HL-60/S4 treated with retinoic acid at 250 ng/mL for 4 days and 3 days (cell line): ENCODE data around the gene RDX.
"Not testable (repeated sequence)": the region's sequence is repeated elsewhere in the genome, so short reads cannot be mapped to it uniquely, and the experiment has no call there.

Experiments used
- in situ Hi-C: fragments of 300-500 bp; cut with MboI; formaldehyde crosslinking; loops from 2 replicates; pipeline ENCODE4 v1.7.0; 2022; ENCODE audit warnings: low sequenced_read_pairs

Gene RDX

DNA sequence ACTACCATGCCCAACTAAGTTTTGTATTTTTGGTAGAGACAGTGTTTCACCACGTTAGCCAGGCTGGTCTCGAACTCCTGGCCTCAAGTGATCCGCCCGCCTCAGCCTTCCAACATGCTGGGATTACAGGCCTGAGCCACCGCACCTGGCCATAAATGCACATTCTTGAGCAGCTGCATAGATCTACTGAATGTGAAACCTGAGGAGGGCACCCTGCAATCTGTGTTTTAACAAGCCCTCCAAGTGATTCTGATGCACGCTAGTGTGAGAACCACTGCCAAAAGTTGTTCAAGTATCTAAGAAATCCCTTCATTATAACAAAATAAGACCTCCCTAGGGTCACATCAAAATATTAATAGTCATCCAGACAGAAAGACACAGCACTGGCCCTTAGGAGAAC lies 89.3 kb downstream of the RDX start:
- in situ Hi-C loops = loop anchor here (10.0 kb wide), 1 partner anchor 168 kb away; no protein-coding TSS in a partner anchor

DNA sequence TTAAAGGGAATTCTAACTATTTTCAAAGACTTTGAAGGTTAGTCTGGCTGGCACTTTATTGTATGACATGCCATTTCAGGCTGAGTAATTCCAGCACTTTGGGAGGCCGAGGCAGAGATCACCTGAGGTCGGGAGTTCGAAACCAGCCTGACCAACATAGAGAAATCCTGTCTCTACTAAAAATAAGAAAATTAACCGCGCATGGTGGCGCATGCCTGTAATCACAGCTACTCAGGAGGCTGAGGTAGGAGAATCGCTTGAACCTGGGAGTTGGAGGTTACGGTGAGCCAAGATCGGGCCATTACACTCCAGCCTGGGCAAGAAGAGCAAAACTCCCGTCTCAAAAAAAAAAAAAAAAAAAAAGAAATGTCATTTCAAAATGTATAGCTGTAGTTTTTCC lies 95.6 kb downstream of the RDX start:
- in situ Hi-C loops = loop anchor here (10.0 kb wide), 1 partner anchor 174 kb away; no protein-coding TSS in a partner anchor

DNA sequence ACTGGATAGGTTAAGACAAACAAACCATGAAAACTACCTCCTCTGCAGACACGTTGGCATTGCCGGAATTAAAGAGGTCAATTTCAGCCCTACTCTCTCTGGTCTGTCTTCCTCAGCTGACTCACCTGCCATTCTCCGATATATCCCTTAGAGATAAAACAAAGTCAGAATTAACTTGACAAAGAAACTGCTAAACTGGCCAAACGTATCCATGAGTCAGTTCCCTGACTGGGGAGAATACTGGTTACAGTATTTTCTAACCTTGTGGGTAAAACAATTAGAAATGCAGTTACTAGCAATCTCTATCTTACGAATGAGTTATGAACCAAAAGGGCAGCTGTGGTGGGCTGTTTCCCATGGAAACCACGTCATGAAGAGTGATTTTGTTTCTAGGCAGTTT lies 96.2 kb downstream of the RDX start:
- in situ Hi-C loops = loop anchor here (10.0 kb wide), 1 partner anchor 175 kb away; no protein-coding TSS in a partner anchor

DNA sequence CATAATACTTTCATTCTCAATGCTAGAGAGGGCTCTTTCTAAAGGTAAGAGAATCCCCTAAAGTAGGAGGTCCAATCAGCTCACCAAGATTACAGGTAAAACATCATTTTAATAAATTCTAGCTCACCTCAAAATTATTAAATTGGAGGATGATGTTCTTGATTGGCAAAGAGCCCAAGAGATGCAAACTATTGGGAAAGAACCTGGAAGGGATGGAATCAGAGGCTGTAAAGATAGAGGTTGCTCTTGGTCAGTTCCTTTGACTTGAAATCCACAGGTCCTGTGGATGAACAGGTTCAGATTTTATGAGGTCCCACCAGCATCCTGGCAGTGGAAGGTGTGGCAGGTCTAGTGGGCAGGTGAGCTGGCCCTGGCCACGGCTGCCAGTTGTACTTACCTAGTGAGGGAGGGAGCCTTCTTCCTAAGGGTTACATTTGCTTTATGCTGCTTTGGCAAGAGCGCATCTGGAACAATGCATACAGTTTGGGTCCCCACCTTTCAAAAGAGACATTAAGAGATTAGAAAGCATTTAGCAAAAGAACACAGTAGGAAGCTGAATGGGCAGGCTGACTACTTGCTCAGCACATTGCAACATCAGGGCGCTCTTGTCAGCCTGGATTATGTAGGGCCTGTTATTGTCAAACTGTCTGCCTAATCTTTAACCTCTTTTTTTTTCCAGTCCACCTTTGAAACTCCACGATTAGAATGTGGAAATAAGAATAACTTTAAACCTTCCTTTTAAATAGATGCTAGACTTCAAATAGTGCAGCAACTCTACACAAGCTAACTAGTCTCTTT lies 97.0 kb downstream of the RDX start:
- in situ Hi-C loops = no loop called here

DNA sequence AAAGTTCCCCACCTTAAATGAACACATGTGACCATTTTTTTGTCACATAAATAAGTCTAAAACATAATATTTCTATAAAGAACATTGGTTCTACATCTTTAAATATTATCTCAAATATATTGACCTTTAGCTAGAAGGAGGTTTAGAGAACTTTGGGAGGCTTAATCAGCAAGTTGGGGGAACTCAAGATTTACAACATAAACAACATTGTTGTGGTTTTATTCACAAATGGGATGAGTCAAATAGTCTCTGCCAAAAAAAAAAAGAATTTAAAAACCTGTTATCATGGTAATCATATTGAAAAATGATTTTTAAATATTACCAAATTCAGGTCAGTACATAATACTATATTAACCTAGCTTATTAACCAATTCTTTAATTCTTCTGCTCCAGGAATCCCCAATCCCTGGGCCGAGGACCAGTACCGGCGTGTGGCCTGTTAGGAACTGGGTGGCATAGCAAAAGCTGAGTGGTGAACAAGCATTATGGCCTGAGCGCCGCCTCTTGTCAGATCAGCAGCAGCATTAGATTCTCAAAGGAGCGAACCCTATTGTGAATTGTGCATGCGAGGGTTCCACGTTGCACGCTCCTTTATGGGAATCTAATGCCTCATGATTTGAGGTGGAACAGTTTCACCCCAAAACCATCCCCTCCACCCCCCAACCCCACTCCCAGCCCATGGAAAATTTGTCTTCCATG lies 98.2 kb downstream of the RDX start:
- in situ Hi-C loops = no loop called here

DNA sequence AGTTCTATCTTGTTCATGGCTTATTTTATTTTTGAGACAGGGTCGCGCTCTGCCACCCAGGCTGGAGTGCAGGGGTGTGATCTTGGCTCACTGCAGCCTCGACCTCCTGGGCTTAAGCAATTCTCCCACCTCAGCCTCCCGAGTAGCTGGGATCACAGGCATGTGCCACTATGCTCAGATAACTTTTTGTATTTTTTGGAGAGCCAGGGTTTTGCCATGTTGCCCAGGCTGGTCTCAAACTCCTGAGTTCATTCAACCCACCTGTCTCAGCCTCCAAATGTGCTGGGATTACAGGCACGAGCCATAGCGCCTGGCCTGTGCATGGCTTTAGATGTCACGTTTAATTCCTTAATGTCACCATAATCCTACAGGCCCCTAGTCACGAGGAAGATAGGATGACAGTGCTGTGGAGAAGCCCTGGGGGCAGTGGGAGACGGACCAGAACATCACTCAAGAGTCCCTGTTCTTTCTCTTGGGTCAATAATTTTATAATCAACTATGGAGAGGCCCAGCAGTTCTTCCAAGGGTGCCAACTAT lies 99.5 kb downstream of the RDX start:
- in situ Hi-C loops = no loop called here

DNA sequence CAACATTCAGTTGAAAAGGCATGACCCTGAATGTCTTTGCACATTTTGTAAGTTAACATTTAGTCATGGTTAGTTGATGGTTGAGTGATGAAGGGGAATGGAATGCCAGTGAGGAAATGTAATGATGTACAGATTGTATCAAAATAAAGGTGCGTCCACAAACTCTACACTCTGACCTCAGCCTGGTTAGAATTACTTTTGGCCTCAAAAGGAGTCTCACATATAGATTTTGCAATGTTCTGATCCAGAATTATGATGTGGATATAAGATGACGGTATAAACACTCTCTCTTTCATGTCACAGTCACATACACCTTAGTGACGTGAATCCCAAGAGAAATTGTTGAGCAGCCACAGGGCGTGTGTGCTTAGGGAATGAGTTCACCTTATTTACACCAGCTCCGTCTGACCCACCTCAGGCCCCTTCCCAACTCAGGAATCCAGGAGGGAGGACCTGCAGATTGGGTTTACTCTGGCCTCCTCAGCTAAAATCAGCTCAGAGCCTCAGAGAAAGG lies 100.1 kb downstream of the RDX start:
- in situ Hi-C loops = no loop called here

DNA sequence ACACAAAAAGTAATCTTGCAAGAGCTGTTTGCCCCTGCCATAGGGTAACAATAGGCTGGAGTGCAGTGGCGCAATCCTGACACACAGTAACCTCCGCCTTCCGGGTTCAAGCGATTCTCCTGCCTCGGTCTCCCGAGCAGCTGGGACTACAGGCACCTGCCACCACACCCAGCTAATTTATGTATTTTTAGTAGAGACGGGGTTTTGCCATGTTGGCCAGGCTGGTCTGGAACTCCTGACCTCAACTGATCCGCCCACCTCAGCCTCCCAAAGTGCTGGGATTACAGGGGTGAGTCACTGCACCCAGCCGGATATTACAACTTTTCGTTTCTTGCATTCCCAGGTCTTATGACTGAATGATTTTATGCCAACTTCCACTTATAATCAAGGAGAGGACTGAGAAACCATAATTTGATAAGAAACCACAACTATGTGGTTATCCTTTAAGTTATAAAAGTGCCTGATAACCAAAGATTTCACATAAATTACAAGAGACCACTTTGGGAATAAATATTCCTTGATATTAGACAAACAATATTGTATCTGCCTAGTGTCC lies 102.1 kb downstream of the RDX start:
- in situ Hi-C loops = not testable (repeated sequence)

DNA sequence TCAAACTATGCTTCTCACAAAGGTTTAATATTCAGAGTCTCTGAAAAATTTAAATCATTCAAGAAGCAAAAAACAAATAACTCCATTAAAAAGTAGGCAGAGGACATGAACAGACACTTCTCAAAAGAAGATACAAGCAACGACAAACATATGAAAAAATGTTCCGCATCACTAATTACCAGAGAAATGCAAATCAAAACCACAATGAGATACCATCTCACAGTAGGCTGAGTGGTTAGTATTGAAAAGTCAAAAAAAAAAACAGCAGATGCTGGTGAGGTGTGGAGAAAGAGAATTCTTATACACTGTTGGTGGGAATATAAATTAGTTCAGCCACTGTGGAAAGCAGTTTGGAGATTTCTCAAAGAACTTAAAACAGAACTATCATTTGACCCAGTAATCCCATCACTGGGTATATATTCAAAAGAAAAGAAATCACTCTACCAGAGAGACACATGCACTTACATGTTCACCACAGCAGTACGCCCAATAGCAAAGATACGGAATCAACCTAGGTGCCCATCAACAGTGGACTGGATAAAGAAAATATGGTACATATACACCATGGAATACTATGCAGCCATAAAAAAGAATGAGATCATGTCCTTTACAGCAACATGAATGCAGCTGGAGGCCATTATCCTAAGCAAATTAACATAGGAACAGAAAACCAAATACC lies 103.7 kb downstream of the RDX start:
- in situ Hi-C loops = not testable (repeated sequence)

DNA sequence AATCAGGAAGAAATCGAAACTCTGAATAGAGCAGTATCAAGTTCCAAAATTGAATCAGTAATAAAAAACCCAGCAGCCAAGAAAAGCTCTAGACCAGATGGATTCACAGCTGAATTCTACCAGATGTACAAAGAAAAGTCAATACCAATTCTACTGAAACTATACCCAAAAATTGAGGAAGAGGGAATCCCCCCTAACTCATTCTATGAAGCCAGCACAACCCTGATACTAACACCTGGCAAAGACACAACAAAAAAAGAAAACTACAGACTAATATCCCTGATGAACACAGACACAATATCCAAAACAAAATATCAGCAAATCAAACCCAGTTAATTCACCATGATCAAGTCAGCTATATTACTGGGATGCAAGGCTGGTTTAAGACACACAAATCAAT lies 105.5 kb downstream of the RDX start:
- in situ Hi-C loops = no loop called here

DNA sequence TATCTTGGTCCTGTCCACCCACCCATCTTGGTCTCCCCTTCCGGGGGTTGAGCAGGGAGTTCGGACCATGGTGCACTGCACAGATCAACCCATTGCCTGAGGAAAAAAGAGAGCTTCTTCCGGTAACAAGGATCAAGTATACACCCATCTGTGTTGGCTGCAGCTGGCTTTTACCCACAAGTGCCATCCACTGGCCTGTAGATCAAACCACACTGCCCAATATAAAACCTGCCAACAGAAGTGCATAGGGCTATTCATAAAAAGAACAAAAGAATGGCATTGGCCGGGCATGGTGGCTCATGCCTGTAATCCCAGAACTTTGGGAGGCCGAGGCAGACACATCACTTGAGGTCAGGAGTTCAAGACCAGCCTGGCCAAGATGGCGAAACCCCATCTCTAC lies 108.7 kb downstream of the RDX start:
- in situ Hi-C loops = no loop called here

DNA sequence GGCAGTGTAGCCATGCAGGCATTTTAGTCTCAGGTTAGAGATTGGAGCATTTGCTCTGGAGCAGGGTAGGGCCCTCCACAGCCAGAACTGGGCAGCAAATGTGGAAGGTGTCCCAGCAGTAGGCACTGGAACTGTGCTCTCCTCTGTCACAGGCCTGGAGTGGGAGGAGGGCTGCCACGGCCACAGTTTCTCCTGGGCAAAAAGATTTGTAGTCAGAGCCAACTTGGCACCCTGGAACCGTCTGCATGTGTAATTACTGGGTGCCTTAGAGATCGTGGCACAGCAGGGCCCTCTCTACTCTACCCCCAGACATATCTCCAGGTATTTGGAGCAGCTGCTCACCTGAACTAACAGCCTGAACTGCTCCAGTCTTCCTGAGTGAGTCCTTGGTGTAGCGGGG lies 109.5 kb downstream of the RDX start:
- in situ Hi-C loops = no loop called here

DNA sequence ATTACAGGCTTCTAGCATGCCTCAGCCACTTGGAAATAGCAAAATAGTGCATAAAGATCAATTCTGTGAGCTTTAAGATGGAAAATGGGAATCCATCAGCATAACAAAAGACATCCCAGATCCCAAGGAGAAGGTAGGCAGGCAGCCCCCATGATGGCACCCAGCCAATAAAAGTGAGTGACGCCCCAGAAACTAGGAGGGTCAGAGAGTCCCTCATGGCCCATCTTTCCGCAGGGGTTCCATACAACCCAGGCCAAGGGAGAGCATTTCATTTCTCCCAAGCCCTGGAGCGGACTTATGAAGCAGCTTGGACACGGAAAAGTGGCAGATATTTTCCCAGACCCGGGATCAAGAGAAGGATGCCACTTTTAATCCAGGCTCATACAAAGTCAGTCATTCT lies 110.0 kb downstream of the RDX start:
- in situ Hi-C loops = no loop called here

DNA sequence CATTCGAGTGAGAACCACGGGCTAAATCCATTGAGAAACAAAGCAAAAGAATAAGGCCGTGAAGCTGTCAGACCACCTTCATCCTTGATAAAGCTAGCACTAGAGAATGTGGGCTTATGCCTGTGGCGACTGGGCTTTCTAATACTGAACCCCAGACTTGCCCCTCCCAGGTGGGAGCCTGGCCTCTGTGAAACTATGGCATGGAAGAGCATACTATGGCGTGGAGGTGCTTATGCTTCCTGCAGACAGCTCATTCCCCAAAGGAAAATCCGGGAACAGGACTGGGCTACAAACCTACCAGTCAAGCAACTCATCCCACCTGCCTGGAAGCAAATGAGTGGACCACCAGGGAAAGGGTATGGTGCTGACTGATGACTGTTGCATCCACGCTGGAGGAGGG lies 110.8 kb downstream of the RDX start:
- in situ Hi-C loops = no loop called here

DNA sequence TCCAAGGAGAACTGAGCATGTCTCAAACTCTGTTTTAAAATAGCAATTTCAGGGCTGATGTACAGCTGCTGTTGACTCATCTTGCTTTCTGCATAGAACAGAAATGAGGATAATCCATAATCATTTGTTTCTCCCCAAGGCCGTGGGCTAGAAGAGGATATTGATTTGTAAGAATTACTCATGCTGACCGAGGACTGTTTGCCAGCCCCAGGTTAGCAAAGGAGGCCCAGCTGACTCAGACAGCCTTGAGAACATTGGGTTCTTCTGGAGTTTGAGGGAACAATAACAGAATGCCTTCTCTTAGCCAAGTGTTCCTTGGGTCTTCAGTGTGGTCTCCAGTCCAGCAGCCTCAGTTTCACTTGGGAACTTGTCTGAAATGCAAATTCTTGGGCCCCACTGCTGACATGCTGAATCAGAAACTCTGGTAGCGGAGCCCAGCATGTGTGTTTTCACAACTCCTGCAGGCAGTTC lies 111.3 kb downstream of the RDX start:
- in situ Hi-C loops = no loop called here

DNA sequence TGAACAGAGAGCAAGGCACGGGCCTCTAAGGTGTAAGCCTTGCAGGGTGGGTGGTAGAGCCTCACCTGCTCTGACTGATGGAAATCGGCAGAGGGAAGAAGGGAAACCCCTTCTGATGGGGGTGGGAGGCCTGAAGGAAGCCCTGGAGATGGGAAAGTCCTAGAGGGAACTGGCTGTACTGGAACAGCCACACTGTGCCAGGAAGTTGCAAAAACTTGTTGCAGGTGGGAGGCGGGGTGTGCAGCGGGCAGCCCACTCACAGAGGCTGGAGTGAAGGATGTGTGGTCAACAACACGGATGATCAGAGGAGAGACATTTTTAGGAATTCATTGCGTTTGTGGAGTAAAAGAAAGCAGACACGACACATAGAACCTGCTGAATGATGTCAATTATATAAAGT lies 112.0 kb downstream of the RDX start:
- in situ Hi-C loops = no loop called here

DNA sequence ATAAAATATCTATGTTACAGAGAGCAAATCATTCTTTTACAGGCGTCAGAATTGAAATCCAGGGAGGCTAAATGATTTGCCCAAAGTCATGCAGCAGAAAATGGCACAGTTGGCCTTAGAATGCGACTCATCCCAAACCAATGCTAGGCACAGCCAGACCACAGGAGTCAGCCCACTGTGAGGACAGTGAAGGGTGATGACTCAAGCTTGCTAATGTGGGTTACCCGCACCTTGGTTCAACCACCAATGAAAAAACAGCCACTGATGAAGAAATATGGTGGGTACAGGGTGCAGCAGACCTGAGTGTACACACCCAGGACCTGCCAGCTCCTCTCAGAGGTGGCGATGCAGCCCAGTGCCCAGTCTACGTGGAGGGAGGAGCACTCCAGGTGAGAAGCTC lies 113.5 kb downstream of the RDX start:
- in situ Hi-C loops = no loop called here

DNA sequence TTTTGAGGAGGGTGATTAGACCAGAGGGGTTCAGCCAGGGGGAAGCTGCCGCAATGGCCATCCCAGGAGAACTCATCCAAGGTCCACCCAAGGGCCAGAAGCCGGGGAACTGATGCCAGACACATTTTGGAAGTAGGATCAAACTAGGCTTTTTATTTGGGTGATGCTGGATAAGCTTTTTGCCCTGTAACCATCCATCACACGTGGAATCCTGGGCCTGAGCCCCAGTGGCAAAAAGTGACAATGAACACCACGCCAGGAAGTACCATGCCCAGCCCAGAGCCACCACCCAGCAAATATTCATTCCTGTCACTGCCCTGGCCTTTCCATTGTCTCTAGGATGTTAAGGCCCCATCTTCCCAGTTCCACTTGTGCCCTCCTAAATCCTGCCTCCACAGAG lies 117.3 kb downstream of the RDX start:
- in situ Hi-C loops = no loop called here

DNA sequence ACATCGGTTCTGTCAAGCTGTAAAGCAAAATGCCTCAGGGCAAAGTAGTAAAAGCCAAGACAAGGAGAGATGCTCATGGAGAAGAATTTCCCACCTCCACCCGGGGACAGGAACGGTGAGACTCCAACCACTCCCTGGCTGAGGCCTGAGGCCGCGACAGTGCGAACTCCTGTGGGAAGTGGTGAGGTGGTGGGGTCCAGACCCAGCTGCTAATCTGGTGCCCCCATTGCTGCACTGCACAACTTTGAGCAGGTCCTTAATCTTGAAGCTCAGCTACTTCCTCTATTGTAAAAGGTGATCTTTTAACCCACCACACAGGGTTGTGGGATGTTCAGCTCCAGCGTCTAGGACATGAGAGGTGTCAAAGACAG lies 119.3 kb downstream of the RDX start:
- in situ Hi-C loops = no loop called here

DNA sequence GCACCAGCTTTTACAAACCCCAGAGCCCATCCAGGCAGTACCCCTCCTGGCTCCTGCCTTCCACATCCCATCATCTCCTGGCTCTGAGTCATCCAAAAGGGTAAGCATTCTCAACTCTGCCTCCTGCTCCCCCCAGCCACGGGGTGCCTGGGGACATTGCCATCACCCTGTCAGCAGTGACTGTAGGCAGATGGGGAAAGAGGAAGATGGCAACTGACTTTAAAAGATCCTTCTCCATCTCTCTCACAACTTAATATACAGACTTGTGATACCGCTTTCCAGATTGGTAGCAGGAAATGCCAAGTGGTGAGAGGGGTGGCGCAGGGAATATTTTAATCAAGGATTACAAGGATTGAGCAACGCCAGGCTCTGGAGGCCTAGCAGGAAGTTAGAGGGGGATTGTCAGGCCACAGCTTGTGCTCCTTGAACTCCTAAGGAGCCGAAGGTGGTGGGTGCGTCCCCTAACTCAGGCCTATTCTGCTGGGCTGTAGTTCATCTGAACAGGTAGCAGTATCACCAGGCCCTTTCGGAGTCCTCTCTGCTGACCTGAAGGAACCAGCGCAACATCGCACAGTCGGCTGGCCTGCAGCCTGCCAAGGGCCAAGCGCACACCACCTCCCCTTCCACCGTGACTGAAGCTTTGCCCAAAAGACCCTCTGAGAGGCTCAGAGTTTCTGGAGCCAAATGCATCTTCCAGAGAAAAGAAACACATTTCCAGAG lies 119.9 kb downstream of the RDX start:
- in situ Hi-C loops = no loop called here
